IPS-18a (cell line): ENCODE results near the gene CCDC85A.

Experiments
- H3K27ac ChIP-seq: one replicate; pipeline ENCODE4 v1.5.1; 2013; ENCODE audit warnings: low read length
- H3K27me3 ChIP-seq: one replicate; pipeline ENCODE4 v1.6.1; 2013; ENCODE audit warnings: mild to moderate bottlenecking, low read length; ENCODE audit not compliant: control insufficient read depth, insufficient read depth
- H3K36me3 ChIP-seq: one replicate; pipeline ENCODE4 v1.6.1; 2013; ENCODE audit warnings: low read depth, low read length; ENCODE audit not compliant: control insufficient read depth
- H3K4me1 ChIP-seq: one replicate; pipeline ENCODE4 v1.6.1; 2013; ENCODE audit warnings: low read depth, low read length; ENCODE audit not compliant: control insufficient read depth
- H3K4me3 ChIP-seq: one replicate; pipeline ENCODE4 v1.5.1; 2013; ENCODE audit warnings: low read length
- H3K9ac ChIP-seq: one replicate; pipeline ENCODE4 v1.6.1; 2013; ENCODE audit warnings: mild to moderate bottlenecking, low read length, moderate library complexity
- H3K9me3 ChIP-seq: one replicate; pipeline ENCODE4 v1.6.1; 2013; ENCODE audit warnings: low read depth, low read length; ENCODE audit not compliant: control insufficient read depth

Gene CCDC85A

DNA sequence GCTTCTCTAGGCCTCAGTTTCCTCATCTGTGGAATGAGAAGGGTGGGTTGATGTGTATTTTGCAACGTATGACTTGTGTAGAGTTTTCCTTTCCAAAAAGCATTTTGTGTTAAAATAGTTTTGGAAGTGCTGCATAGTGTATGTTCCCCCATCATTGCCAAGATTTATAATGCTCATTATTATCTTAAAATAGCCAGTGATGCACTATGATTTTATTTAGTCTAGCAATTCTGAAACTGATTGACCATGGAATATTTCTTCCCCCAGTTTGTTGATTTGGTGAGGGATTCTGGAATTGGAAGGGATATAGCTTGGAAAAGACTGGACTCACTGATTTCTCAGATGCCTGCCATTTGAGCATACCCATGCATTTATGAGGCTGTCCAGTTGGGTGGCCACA, 130.6 kb downstream of the CCDC85A start:
- no peak overlapping the region for H3K9ac ChIP-seq
- no peaks in the 10 kb centered on the region for H3K36me3 ChIP-seq
- H3K4me3 ChIP-seq, result no peak overlapping the region
- H3K9me3 ChIP-seq, result no peaks in the 10 kb centered on the region
- H3K4me1 ChIP-seq, result no peaks in the 10 kb centered on the region
- no peak overlapping the region for H3K27ac ChIP-seq
- H3K27me3 ChIP-seq, result no peaks in the 10 kb centered on the region

DNA sequence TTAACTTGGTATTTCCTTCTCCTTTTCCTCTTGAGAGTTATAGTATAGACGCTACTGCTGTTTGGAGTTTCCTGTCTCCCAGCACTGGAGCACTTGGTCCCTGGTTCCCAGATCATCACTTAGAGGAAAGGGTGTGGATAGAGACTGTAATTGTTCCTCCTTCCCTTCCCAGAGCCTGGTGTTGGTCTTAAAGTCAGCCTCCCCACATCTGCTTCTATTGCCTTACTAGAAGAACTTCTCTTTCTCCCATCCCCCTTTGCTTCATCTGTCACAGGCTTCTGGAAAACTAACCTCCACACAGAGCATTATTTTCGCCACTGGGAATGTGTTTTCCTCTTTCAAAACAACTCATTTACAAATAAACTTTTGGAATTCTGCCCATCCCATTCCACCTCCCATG, 131.0 kb downstream of the CCDC85A start:
- Histone ChIP-seq H3K4me1 (no peaks in the 10 kb centered on the region), H3K27me3 (no peaks in the 10 kb centered on the region), H3K4me3 (no peak overlapping the region), H3K27ac (no peak overlapping the region), H3K36me3 (no peaks in the 10 kb centered on the region), H3K9ac (no peak overlapping the region), H3K9me3 (no peaks in the 10 kb centered on the region)

DNA sequence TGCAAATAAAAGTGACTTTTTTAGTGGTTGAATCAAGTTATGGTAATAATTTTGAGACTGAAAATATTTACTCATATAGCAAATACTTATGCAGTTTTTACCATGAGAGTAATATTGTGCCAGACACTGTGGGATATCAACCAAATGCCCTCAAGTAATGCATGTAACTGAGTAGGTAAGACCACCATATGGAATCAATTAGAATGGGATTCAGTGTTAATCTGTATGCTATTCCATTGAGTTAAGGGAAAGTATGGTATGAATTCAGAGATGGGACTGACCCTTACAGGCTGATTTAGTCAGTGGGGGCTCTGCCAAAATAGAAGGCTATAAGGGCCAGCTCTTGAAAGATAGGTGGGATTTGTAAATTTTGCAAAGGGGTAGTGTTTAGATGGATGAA, 131.6 kb downstream of the CCDC85A start:
- H3K4me3 ChIP-seq, result no peak overlapping the region
- no peaks in the 10 kb centered on the region for H3K27me3 ChIP-seq

DNA sequence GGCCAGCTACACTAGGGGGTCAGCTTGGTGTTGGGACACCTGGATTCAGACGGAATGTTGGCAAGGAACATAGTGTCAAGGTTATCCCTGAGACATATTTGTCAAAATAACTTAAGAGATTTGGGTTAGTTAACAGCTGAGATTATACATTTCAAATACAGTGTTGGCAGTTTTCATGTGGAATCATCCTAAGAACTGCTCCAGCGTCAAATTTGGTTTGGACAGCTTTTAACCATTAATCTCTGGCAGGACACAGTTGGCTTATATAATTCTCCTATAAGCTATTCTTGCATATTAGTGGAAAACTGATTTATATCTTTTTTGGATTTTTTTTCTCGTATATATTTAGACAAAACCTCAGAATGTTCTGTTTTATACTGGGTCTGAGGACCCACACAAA, 132.2 kb downstream of the CCDC85A start:
- no peak overlapping the region for H3K9ac ChIP-seq
- H3K4me1 ChIP-seq, result no peaks in the 10 kb centered on the region
- H3K4me3 ChIP-seq, result no peak overlapping the region
- H3K27ac ChIP-seq, result no peak overlapping the region
- H3K36me3 ChIP-seq, result no peaks in the 10 kb centered on the region
- no peaks in the 10 kb centered on the region for H3K27me3 ChIP-seq
- no peaks in the 10 kb centered on the region for H3K9me3 ChIP-seq

More for the DNA sequence above, 131.6 kb downstream of the CCDC85A start:
- Histone ChIP-seq H3K36me3 (no peaks in the 10 kb centered on the region), H3K4me1 (no peaks in the 10 kb centered on the region), H3K9me3 (no peaks in the 10 kb centered on the region), H3K27ac (no peak overlapping the region), H3K9ac (no peak overlapping the region)

DNA sequence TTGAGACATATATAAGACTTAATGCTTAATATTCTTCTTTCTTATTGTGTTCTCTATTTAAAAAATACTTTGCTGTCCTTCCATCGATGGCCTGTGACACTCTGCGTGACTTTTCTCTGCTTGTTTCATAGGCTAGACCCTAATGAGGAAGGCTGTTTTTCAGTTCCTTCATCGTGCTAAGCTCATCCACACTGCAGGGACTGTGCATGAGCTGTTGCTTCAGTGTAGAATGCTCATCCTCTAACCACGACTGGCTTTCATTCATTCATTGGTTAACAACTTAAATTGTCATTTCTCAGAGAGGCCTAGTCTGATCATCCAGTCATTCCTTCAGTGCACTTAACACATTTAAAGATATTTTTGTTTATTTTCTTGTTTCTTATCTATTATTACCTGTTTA, 134.4 kb downstream of the CCDC85A start:
- H3K9me3 ChIP-seq, result no peaks in the 10 kb centered on the region
- no peaks in the 10 kb centered on the region for H3K4me1 ChIP-seq
- no peaks in the 10 kb centered on the region for H3K27me3 ChIP-seq
- H3K9ac ChIP-seq, result no peak overlapping the region
- H3K36me3 ChIP-seq, result no peaks in the 10 kb centered on the region
- no peak overlapping the region for H3K27ac ChIP-seq
- no peak overlapping the region for H3K4me3 ChIP-seq

DNA sequence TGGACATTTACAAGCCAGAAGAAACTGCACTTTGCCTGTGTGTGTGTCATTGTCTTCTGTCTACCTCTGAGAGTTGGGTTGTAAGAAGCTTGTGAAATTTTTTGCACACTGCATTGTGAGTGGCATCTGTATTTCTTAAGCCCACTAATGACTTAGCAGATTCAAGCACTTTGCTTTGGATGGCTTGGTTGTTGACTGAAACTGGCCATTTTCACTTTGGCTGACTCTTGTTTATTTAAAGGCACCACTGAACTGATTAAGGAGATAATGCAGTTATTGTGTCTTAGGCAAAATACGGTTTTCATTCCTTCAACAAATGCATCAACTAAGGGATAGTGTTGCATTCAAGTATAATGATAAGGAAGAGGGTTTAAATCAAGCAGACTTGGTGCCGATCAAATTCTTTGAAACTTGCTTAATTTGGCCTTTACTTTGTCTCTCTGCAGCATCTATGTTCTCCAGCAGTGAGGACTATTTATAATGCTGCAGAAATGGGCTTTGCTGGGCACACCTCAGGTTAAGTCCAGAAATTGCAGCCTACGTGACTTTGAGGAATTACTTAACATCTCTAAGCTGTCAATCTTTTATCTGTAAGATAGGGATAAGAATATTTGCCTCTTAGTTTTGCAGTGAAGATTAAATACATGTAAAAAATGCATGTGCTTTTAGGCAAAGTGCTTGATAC, 142.0 kb downstream of the CCDC85A start:
- Histone ChIP-seq H3K9ac (no peak overlapping the region), H3K27ac (no peak overlapping the region)

DNA sequence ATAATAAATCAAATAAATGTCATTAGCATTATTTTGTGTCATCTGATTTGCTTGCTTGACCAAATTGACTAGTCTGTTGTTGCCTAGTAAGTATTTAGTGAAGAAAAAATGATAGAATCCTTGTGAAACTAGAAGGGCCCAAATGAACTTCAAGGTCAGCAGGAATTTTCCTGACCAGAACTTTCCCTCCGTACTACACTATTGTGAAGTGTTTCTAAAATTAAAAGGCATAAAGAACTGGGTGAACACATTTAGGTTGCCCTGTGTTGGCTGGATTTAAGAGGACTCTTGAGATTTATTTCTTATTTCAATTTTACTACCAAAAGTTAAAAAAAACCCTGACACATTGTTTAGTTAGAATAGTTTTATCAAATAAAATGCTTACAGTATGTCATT, 142.6 kb downstream of the CCDC85A start:
- H3K9ac ChIP-seq, result no peak overlapping the region
- no peaks in the 10 kb centered on the region for H3K4me1 ChIP-seq
- no peak overlapping the region for H3K27ac ChIP-seq
- no peaks in the 10 kb centered on the region for H3K9me3 ChIP-seq
- no peaks in the 10 kb centered on the region for H3K27me3 ChIP-seq
- H3K4me3 ChIP-seq, result no peak overlapping the region
- H3K36me3 ChIP-seq, result no peaks in the 10 kb centered on the region

More for the DNA sequence above, 142.0 kb downstream of the CCDC85A start:
- Histone ChIP-seq H3K27me3 (no peaks in the 10 kb centered on the region), H3K4me3 (no peak overlapping the region), H3K4me1 (no peaks in the 10 kb centered on the region), H3K36me3 (no peaks in the 10 kb centered on the region), H3K9me3 (no peaks in the 10 kb centered on the region)

DNA sequence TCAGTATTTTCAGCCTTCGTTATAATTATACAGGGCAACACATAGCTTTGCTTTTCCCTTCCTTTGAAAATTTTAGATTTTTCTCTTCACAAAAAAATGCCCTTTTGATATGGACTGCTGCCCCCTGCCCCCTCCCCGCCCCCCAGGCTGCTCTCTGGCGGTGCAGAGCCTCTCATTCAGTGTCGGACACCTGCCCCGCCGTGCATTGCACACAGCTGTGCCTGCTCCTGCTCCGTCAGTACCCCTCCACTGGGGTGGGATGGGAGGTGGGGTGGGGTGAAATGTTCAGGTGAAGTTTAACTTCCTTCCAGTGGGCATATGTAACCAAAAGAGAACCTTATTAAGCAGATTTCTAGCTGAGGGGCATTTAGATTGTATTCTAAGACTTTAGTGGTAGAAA, 148.0 kb downstream of the CCDC85A start:
- peaks cover 17% of the 10 kb centered on the region for H3K4me1 ChIP-seq
- no peaks in the 10 kb centered on the region for H3K9me3 ChIP-seq
- no peak overlapping the region for H3K4me3 ChIP-seq
- no peaks in the 10 kb centered on the region for H3K27me3 ChIP-seq
- no peaks in the 10 kb centered on the region for H3K36me3 ChIP-seq
- H3K9ac ChIP-seq, result no peak overlapping the region
- no peak overlapping the region for H3K27ac ChIP-seq

DNA sequence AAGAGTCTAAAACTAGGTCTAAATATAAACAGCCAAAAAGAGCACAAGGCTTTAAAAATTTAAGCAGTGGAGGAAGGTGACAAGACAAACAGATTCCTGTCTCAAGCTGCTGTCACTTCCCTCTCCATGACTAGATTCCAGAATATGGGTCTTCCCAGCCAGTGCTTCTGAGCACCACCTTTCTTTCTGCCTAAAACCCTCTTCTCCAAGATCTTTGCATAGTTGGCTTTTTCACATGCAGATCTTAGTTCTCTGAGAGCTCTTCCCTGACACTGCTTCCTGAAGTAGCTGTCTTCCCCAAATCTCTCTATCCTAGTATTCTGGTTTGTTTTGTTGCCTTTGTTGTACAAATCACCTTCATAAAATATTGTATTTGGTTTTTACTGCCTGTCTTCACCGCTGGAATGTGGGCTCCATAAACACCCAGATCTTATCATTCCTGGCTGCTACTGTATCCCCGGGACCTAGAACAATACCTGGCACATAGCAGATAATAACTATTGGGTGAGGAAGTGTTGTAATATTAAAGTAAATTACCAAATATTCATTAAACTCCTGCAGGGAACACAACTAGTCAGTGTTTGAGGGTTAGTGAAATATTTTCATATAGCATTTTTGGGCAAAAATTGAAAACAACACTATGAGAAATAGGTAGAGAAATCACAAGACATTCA, 150.2 kb downstream of the CCDC85A start:
- no peak overlapping the region for H3K4me3 ChIP-seq
- H3K9me3 ChIP-seq, result no peaks in the 10 kb centered on the region
- no peak overlapping the region for H3K27ac ChIP-seq
- H3K4me1 ChIP-seq, result peaks cover 22% of the 10 kb centered on the region
- no peaks in the 10 kb centered on the region for H3K27me3 ChIP-seq
- no peak overlapping the region for H3K9ac ChIP-seq
- no peaks in the 10 kb centered on the region for H3K36me3 ChIP-seq

DNA sequence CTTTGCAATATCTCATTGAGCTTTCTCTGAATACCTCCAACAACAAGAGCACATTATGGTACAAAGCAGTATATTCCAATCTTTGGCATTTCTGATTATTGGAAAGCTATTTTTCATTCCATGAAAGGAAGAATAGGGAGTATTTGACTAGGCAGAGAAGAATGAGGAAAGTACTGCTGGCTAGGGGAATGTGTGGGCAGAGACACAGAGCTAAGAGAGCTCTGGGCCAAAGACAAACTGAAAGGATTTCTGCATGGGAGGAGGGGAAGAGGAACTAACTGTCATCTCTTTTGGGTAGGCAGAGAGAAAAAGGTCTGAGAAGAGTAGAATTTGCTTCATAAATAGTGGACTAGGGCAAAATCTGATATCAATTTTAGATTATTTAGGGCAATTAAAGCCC, 150.8 kb downstream of the CCDC85A start:
- H3K27me3 ChIP-seq, result no peaks in the 10 kb centered on the region
- H3K27ac ChIP-seq, result no peak overlapping the region
- H3K9ac ChIP-seq, result no peak overlapping the region
- H3K4me3 ChIP-seq, result no peak overlapping the region
- H3K9me3 ChIP-seq, result no peaks in the 10 kb centered on the region
- H3K4me1 ChIP-seq, result peaks cover 22% of the 10 kb centered on the region
- no peaks in the 10 kb centered on the region for H3K36me3 ChIP-seq

DNA sequence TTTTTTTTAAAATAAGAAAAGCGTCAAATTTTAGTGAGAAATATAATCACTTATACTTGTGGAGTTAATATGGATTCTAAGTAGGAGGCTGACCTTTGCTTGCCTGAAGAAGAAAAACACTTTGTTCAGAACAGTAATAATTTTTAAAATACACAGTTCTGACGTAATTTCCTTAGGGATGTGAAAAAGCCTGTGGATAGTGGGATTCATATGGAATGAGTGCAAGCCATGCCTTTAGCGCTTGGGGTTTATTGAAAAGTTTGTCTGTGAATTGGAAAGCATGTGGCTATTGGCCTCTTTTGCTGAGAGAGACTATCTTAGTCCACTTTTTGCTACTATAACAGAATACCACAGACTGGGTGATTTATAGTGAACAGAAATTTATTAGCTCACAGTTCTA, 151.3 kb downstream of the CCDC85A start:
- Histone ChIP-seq H3K27ac (no peak overlapping the region), H3K9ac (no peak overlapping the region), H3K4me1 (peaks cover 22% of the 10 kb centered on the region), H3K27me3 (no peaks in the 10 kb centered on the region), H3K9me3 (no peaks in the 10 kb centered on the region), H3K36me3 (no peaks in the 10 kb centered on the region), H3K4me3 (no peak overlapping the region)

DNA sequence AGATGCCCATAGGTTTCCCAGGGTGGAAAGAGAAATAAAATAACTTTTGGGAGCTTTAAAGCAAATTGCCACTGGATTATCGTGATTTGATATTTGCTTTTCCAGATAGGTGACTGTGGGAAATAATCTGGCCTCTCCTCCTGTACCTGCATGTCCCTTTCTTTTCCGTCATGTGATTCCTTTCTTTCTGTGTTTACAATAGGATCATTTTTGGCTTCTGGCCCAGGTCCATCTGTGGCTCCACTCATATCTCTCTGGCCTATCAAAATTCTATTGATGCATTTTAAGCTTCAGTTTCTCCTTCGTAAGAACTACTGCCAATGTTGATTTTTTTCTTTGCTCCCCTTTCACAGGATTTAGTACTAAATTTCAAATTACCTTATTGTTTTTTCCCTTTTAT, 153.6 kb downstream of the CCDC85A start:
- peaks cover 22% of the 10 kb centered on the region for H3K4me1 ChIP-seq
- H3K36me3 ChIP-seq, result no peaks in the 10 kb centered on the region
- no peak overlapping the region for H3K9ac ChIP-seq
- no peaks in the 10 kb centered on the region for H3K27me3 ChIP-seq
- no peaks in the 10 kb centered on the region for H3K9me3 ChIP-seq
- no peak overlapping the region for H3K4me3 ChIP-seq
- no peak overlapping the region for H3K27ac ChIP-seq
